Nephron progenitor cell (in vitro differentiated cells): ENCODE data around the gene PATJ.
"Not testable (repeated sequence)": the region's sequence is repeated elsewhere in the genome, so short reads cannot be mapped to it uniquely, and the experiment has no call there.

Source experiments
- DNase-seq: peaks from one replicate; pipeline ENCODE4 v3.0.0; 2021
- H3K27ac Mint-ChIP-seq: 2 replicates; pipeline ENCODE4 v1.8.0; 2021; ENCODE audit warnings: mild to moderate bottlenecking, moderate library complexity, mixed read lengths
- H3K27me3 Mint-ChIP-seq: 2 replicates; pipeline ENCODE4 v1.8.0; 2021; ENCODE audit warnings: mild to moderate bottlenecking, low read depth, mixed read lengths; ENCODE audit not compliant: poor library complexity
- H3K36me3 Mint-ChIP-seq: 2 replicates; pipeline ENCODE4 v1.8.0; 2021; ENCODE audit warnings: low read depth, mixed read lengths
- H3K4me1 Mint-ChIP-seq: 2 replicates; pipeline ENCODE4 v1.8.0; 2021; ENCODE audit warnings: mixed read lengths
- H3K4me3 Mint-ChIP-seq: 2 replicates; pipeline ENCODE4 v1.8.0; 2021; ENCODE audit warnings: mild to moderate bottlenecking, moderate library complexity, mixed read lengths
- H3K9me3 Mint-ChIP-seq: 2 replicates; pipeline ENCODE4 v1.8.0; 2021; ENCODE audit warnings: mild to moderate bottlenecking, moderate library complexity, mixed read lengths
- CTCF ChIP-seq: fragments of 200-600 bp; sonication (generic); IDR thresholded peaks from 2 replicates; pipeline ENCODE4 v1.5.0; 2021; ENCODE audit warnings: antibody characterized with exemption

PATJ gene

GRCh38 chr1:61711969-61712368 lies 30.3 kb upstream of the PATJ start:
- Mint-ChIP-seq H3K27ac (no peak overlapping the region), H3K4me3 (no peak overlapping the region)
- no peak for TF ChIP-seq CTCF

GRCh38 chr1:61718996-61719663 lies 23.1 kb upstream of the PATJ start:
- DNase-seq, H3K4me1 Mint-ChIP-seq, H3K27me3 Mint-ChIP-seq, H3K4me3 Mint-ChIP-seq, H3K9me3 Mint-ChIP-seq: not testable (repeated sequence)
- H3K36me3 Mint-ChIP-seq: peaks cover 38% of the 10 kb centered on the region
- H3K27ac Mint-ChIP-seq: peak overlapping the region; percentile 9

More at GRCh38 chr1:61711969-61712368, 30.3 kb upstream of the PATJ start:
- Mint-ChIP-seq H3K36me3 (peaks cover 31% of the 10 kb centered on the region), H3K9me3 (peaks cover 4% of the 10 kb centered on the region), H3K27me3 (peaks cover 3% of the 10 kb centered on the region), H3K4me1 (no peaks in the 10 kb centered on the region)
- no peak for DNase-seq

- H3K36me3 Mint-ChIP-seq: peaks cover 6% of the 10 kb centered on the region
- no peak for DNase-seq
- TF ChIP-seq CTCF: no peak
- no peaks in the 10 kb centered on the region for H3K9me3 Mint-ChIP-seq
- H3K4me3 Mint-ChIP-seq: peak overlapping the region; percentile 95
- peaks cover 7% of the 10 kb centered on the region for H3K27me3 Mint-ChIP-seq
- peak overlapping the region; percentile 99 for H3K27ac Mint-ChIP-seq
- peaks cover 23% of the 10 kb centered on the region for H3K4me1 Mint-ChIP-seq
These were observed 17.8 kb upstream of the PATJ start for GRCh38 chr1:61724506-61724812.

GRCh38 chr1:61724813-61725694 lies 17.2 kb upstream of the PATJ start, which contains the start of gene TM2D1:
TSS of gene TM2D1 (minus strand) at chr1:61725141. CDS start at chr1:61725120, 21 bp downstream.
- Mint-ChIP-seq H3K9me3 (no peaks in the 10 kb centered on the region), H3K36me3 (peaks cover 6% of the 10 kb centered on the region), H3K27ac (peak within 1 kb of the TSS; percentile 99), H3K4me3 (peak within 1 kb of the TSS; percentile 95), H3K4me1 (peaks cover 23% of the 10 kb centered on the region), H3K27me3 (peaks cover 10% of the 10 kb centered on the region)
- DNase-seq: peak; percentile 86
- no peak for TF ChIP-seq CTCF

GRCh38 chr1:61727544-61727943 lies 14.7 kb upstream of the PATJ start:
- Mint-ChIP-seq H3K27me3 (peaks cover 13% of the 10 kb centered on the region), H3K4me3 (peak overlapping the region; percentile 22), H3K27ac (no peak overlapping the region), H3K36me3 (no peaks in the 10 kb centered on the region), H3K9me3 (no peaks in the 10 kb centered on the region), H3K4me1 (peaks cover 23% of the 10 kb centered on the region)
- no peak for DNase-seq
- no peak for TF ChIP-seq CTCF

- H3K9me3 Mint-ChIP-seq, H3K27ac Mint-ChIP-seq, DNase-seq, H3K36me3 Mint-ChIP-seq, H3K4me3 Mint-ChIP-seq, H3K4me1 Mint-ChIP-seq: not testable (repeated sequence)
- H3K27me3 Mint-ChIP-seq: peaks cover 13% of the 10 kb centered on the region
These were observed 11.6 kb upstream of the PATJ start for GRCh38 chr1:61730679-61731078.
